NCI-H2081 (cell line): ENCODE measurements around the gene KHDRBS2.

ENCODE experiments used
- DNase-seq, 2 experiments: peaks; one replicate each; lab custom pipeline; 2025; lab: John Stamatoyannopoulos, UW

Gene KHDRBS2

DNA sequence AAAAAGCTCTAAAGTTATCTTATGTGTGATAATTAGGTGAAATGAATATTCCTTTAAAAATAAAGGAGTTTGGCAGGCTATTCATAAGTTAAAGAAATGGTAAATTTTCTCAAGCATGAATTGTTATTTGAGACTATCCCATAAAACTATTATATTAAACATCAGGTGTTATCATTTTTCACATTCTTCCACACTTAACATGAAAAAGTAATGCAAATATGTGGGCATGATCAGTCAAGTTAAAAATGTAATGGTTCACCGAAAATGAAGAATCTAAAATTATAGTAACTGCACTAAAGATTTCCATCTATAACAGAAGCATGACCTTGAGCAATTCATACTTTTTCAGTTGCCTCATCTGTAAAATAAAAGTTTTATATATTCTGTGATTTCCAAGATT lies 110.8 kb downstream of the KHDRBS2 start:
- no peak for DNase-seq

DNA sequence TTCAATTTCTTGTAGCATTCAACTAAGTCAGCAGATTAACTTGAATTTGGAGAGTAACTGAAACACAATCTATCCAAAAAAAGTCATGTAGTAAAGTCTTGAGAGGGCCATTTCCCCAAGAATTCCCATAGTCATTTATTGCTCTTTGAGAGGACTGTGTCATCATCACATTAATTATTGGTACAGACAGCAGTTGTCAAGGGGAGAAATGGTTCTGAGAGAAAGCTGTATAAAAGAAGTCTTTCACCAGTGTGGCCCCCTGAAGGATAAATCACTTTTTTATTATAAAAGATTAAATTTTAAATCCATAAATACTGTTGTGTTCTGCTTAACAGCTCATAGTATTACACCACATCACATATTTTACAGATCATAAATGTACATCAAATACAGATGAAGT lies 111.5 kb downstream of the KHDRBS2 start:
- DNase-seq = no peak

DNA sequence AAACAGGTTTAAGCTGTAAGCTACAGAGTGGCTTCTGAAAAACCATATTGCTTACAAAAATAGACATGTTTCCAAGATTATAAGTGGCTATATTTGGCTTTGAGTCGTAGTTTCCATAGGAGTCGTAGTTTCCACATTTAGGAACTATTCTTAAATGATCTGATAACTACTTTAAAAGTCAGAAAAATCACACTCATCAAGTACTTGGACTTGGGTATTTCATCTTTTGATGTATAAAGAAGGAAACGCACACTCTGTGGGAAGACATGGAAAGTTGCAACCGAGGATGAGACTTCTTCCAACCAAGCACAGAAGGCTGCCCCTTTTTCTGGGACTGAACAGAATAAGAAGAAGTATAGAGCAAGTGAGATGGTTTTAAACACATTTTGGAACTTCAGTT lies 118.3 kb downstream of the KHDRBS2 start:
- no peak for DNase-seq

DNA sequence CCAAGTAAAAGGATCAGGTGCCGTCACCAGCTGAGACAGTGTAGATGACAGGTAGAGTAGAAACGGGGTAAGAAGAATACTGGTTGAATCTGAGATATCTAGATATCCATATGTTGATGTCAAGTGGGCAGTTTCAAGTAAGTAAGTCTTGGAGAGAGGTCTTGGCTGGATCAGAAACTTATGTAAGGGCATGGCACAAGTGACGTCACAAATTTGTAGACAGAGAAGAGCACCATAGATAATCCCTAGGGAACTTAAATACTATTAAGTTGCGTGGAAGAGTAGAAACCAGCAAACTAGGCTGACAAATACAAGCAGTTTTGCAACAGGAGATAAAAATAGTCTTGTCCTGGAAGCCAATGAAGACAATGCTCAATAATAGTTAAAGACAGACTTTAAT lies 123.2 kb downstream of the KHDRBS2 start:
- no peak for DNase-seq

DNA sequence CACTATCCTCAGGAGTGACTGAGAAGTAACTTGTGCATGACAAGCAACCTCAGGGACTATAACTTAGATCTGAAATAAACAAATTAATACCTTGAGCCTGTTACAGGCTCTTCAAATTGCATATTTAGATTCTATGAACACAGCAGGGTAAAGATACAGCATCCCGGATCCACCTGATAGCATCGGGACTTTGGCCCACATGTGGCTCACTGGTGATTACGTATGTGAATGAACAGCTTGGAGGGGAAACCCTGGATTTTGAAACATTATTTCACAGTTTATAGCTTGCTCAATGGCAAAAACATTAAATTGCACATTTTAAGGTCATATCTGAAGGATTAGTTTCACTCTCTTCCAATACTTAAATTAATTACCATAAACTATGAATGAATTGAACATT lies 133.2 kb downstream of the KHDRBS2 start:
- DNase-seq = no peak

DNA sequence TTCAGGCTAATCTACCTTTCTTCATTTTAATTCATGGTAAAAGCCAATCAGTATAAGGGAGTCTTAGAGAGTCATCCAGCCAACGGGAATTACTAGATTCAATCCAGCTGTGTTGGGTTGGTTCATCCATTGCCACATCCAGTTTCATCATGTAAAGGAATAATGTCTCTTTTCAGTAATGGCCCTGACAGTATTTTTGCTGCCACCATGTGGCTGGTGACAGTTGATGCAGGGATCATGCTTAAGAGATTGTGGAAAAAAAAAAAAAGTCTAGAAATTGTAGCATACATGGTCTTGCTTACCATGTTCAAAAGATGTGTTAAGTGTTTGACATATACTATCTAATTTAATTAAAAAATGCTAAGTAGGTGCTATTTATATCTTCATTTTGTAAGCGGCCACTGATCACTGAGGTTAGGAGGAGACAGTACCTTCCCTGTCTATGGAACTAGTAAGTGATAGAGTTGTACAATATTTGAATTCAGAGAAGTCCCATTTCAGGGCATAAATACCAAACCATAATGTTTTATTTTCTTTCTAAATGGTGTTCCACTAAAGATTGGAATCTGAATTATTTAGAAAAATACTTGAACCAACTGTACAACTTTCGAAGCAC lies 135.9 kb downstream of the KHDRBS2 start:
- DNase-seq = peak; percentile 57 to 66

DNA sequence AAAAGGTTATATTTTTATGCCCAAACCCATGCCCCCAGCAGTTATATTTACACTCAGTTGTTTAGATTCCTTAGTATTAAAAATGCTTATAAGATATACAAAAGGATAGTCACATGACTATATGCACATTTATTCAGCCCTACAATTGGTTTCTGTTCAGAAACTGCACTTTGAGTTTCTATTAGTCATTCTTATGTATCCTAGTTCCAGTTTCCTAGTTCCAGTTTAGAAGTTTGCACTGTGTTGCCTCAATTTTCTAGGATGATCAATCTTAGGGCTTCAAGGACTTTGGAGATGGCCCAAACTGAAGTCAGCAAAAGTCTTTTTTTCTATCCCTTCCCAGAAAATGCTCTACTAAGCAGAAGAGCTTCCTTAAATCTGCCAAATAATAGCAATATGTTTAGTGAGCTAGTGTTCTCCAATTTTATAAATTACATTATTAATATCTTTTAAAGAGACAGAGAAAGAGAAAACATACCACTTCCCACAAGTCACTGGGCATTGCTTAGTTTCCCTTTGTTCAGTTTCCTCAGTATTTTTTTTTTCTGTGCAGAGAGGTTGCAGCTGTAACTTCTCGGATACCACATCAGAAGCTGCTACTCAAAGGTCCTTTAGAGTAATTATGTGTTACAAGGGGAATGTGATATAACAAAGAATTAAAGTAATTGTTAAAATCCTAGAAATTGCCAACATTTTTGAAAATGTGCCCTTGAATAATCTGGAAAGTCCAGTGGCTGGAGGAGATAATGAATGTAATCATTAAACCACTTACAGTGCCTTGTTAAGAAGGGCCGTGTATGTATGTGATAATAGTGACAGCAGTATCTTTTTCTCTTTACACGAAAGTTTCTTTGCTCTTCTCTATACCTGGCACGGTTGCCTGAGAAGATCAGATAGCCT lies 138.8 kb downstream of the KHDRBS2 start:
- DNase-seq = peak in 1 of 2 experiments; percentile 11

DNA sequence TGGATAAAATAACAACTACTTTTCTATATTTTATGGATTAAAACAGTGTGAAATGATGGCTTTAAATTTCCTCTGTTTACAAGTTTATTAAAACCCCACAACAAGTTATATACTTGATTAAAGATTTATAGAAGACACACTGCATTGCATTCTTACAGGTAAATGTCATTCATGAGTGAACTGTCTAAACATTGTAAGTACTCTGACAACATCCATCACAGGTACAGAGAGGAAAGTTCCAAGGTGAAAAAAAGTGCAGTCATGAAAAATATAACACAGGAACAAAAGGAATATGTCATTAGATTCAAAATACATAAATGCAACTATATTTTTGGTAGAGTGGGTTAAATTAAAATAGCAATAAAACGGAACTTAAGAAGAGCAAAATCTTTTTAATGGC lies 156.9 kb downstream of the KHDRBS2 start:
- no peak for DNase-seq

DNA sequence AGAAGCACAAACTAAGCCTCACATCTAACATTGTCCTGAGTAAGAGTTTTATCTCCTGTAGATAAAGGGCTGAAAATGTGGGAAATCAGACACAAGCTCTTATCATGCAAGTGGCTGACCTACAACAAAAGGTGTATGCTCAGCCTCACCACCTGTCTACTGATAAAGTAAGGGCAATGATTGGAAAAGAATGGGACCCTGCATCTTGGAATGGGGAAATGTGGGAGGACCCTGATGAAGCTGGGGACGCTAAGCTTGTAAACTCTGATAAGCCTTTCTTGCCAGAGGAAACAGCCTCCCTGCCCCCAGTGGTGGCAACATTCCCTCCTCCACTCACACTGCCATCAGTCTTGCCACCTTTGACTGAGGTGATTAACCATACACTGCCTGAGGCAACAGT lies 166.6 kb downstream of the KHDRBS2 start:
- no peak for DNase-seq

DNA sequence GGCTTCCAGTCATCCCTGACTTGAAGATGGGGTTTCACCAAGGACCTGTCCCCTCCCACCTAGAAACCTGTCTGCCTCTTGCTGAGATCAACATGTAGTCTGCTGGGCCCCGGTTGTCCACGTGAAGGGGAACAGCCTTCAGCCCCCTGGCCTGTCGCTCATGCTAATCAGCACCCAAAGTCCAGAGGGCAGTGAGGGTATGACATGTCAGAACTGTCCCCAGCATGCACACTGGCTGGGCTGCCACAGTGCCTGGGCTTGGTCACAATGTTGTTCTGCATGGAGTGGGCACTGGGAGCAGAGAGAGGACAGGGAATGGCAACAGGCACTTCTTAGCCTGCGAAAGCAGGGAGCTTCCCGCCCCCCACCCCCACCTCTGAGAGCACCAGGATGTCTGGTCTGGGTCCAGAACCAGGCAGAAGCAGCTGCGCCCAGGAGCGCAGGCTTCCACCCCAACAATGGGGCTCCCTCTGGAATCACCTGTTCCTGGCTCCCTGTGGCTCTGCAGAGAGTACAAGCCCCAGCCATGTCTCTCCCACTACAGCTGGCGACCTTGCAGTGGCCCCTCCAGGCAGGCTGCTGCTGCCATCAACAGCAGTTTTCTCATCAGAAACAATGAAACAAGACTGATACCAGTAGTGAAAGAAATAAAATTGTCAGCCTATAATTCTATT lies 182.7 kb downstream of the KHDRBS2 start:
- DNase-seq = no peak

DNA sequence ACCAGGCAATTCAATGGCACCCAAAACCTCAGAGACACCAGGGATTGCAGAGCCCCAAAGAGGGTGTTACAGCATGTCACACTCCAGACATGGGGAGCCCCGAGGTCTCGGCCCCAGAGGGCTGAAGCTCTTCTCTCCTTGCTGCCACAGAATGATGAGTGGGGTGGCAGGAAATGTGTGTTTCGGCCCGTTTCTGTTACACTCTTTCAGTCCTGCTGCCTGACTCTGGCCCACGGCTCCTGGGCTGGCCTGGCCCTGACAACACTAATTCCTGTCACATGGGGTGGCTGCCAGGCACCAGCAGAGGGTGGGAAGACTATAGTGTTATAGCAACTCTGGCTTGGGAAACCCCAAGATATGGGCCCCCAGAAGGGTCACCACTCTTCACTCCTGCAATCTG lies 183.6 kb downstream of the KHDRBS2 start:
- no peak for DNase-seq

DNA sequence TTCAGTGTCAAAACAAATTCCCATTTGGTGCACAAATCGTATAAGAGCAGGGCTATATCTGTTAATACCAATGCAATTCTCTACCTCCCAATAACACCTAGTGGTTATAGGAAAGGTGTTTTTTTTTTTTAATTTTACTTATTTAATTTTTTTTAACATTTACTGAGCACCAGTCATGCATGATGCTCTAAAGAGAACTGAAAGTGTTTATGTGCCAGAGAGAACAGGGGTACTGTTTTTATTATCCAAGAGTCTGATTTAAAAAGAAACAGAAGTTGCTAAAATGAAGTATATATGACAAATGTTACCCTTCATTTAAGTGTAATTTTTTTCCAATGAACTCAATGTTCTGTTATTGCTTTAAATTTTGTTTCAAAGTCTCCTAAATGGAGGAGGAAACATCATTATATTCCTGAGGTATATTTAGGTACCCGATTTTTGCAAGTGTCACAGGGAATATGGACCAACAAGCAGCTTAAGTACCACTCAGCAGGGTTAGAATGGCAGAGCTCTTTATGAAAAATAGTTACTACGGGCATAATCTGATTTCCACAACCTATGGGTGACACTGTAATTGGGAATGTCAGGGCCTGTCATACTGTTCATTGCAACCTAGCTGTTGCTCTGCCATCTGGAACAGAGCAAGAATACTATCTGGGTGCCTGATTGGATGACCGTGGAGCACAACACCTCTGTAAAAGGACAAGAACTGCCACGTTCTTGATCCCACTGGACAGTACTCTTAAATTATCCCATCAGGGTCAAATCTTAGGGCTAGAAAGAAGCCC lies 195.4 kb downstream of the KHDRBS2 start:
- no peak for DNase-seq

DNA sequence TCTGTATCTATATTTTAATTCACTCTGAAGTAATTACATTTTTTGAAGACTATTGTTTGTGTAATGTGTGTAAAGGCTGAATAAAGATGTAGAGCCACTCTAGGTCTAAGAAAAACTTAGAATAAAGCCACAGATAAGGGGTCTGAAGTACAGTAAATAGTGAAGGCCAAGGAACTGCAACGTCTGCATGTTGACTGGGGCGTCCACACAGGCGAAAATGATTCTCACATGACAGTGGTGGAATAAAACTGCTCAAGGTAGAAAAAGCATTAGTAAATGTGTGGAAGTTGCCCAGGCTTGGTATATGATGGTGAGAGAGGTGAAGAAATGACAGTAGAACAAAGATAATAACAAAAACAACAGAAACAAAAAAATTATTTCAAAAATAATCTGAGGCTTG lies 196.2 kb downstream of the KHDRBS2 start:
- no peak for DNase-seq

DNA sequence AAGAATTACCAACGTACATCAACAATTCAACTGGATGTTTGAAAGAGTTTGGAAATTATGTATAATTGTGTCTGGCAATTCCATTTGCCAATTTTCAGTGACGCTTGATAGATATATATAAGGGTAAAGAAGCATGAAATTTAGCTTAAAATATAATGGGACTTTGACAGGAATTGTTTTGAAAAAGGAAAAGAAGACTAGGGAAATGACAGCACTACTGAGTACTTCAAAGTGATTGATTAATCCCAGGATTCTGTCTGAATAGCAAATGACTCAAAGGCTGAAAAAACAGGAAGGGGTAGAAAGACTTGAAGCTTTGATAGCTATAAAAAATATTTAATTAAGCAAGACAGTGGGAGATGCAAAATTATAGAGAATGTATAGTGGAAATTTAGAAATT lies 200.0 kb downstream of the KHDRBS2 start:
- DNase-seq = no peak

DNA sequence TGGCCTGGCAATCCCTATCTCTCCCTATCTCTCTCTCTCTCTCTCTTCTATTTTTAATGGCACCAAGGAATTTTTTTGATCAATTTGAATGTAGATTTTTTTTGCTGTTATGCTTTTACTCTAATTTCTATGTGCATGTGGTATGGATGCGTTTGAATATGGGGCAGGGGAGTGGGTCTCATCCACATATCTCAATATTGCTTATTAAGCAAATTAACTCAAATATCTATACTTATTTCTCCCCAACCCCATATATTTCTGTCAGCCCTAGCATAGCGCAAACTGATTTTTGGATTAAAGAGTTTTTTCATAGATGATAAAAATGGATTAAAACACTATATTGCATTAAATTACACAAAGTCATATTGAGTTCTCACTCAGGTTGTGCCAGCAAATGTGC lies 210.2 kb downstream of the KHDRBS2 start:
- no peak for DNase-seq

DNA sequence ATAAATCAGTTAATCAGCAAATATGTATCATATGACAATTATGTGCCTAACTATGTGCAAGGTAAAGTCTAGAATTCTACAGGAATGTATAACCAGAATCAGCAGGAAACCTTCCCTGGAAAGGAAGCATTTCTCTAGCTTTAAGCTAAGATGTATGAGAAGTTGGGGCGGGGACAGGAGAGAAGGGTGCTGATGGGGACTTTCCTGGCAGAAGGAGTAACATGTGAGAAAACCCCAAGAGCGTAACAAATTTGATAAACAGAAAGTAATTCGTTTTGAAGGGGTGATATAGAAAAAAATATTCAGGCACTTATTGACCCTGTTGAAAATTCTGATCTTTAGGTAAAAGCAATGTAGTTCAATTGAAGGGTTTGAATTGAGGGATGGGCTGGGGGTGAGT lies 226.1 kb downstream of the KHDRBS2 start:
- DNase-seq = no peak

DNA sequence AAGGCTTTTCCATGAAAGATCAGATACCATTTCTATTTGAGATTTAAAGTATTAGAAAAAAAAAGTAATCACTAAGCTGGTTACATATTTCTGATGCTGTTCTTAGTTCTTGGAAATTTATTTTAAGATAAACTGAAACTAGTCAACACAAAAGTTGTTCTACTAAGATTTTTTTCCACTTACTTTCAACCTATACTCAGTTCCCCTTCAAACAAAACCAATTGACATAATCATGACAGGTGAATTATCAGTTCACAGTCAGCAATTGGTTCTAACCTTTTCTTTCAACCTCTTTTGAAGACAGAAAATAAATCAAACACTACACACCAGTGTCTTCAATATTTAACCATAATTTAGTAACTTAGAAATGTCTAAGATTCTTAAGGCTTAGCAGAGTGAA lies 228.7 kb downstream of the KHDRBS2 start:
- DNase-seq = no peak

DNA sequence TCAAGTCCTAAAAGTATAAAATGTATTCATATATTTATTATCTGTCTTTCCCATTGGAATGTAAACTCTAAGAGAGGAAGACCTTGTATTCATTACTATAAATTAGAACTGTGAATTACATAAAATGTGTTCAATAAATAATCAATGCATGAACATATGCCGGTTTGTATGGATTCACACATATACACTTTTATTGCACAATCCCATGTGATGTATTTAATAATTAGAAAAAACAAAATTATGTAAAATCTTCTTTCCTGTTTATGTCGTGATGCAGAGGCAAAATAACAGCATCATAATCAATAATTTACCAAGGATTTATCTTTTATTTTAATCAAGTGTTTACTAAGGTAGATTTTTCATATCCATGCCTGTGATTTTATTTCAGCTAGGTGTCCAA lies 240.5 kb downstream of the KHDRBS2 start:
- no peak for DNase-seq

DNA sequence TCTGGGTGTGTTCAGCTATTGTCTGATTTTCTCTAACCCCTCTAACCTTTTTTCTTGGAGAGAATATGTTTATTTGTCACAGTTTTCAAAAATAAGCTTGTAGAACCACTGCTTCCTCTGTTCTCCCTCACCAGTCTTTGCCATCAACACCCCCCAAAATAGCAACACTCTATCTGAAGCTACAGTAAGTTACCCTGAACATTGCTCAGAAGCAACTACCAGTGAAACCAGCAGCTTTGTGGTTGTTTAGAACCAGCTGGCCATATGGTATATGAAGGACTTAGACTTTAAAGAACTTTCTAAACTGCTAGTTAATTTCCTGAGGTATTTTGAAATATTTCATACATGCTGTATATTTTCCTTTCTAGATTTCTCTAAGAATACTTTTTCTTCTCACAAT lies 242.9 kb downstream of the KHDRBS2 start:
- no peak for DNase-seq

DNA sequence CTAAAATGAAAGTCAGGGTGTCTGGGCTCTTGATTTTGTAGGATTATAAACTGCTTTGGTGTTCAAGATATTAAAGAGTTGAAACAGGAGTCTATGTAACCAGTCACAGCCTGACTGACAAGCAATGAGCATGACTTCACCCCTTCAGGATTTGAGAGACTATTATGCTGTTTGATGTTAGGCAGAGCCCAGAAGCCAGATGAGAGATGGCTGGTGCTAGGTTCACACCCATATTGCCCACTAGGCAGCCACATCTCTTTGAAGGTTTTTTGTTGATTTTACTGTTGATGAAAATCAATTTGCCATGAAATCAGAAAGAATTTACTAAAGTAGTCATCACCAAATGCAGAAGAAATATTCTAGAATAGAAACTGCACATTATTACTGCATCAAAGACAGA lies 243.6 kb downstream of the KHDRBS2 start:
- no peak for DNase-seq

DNA sequence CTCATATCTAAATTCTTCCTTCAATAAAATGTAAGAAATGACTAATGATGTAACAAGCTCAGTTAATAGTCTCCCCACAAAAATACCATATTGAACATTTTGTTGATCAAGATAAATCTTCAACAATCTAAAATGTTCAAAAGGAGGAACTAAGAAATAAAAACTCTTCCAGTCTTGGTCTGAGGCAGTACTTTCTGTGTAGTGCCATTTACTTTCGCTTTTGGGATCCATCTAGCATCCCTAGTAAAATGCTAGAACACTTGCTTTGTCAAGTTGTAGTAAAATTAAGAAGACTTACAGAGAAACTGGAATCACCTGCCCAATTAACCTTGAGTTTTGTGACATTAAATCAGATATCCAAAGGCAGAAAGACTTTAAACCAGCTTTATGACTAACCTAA lies 246.4 kb downstream of the KHDRBS2 start:
- no peak for DNase-seq

DNA sequence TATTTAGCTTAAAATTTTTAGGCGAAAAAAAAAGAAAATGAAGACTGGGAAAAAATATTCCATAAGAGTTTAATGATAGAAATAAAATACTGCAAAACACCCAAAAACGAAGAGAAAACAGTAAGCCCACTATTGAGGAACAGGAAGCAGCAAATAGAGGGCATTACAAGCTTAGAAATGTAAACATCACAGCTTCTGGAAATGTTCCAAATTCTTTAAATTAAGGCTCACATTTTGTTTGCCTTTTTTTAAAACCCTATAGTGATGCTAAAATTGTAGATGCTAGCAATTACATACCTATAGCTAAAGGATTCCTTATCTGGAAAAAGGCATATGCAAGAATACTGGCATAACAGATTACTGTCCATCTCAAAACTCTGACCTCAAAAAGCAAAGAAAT lies 248.6 kb downstream of the KHDRBS2 start:
- peak; percentile 3 to 38 for DNase-seq
